ENCODE data around the gene MTTP.

Gene MTTP

GRCh38 chr4:99637174-99637573 lies 62.5 kb downstream of the MTTP start:
- Histone ChIP-seq H3K27ac (ENCODE audit: low read depth, low read length) (no peak overlapping the region), H3K27me3 (ENCODE audit: insufficient read depth, low read length) (no peaks in the 10 kb centered on the region), H2BK120ac (ENCODE audit: insufficient read depth, low read length, poor library complexity) (no peak overlapping the region), H3K23ac (ENCODE audit: low read length) (no peak overlapping the region), H3K4ac (ENCODE audit: low read depth, low read length) (no peak overlapping the region), H3K4me1 (ENCODE audit: control insufficient read depth in 1 of 2, insufficient read depth in 2 of 2, low read length in 2 of 2) (no peaks in the 10 kb centered on the region), H3K79me2 (ENCODE audit: control insufficient read depth, insufficient read depth, low read length, poor library complexity) (no peaks in the 10 kb centered on the region), H2BK12ac (ENCODE audit: low read length) (no peak overlapping the region), H2BK5ac (ENCODE audit: low read depth, low read length, poor library complexity) (no peak overlapping the region), H3K14ac (ENCODE audit: low read length) (no peak overlapping the region), H2AFZ (ENCODE audit: insufficient read depth, low read length, poor library complexity) (no peak overlapping the region), H3K4me2 (ENCODE audit: low read length) (no peak overlapping the region), H4K8ac (ENCODE audit: low read depth, low read length) (no peak overlapping the region), H3K9me3 (ENCODE audit: insufficient read depth, low read depth, low read length) (no peaks in the 10 kb centered on the region), H4K91ac (ENCODE audit: low read depth, low read length) (no peak overlapping the region), H4K12ac (ENCODE audit: low read depth, low read length) (no peak overlapping the region), H3K79me1 (ENCODE audit: low read length) (no peaks in the 10 kb centered on the region), H3K36me3 (ENCODE audit: control insufficient read depth in 1 of 2, insufficient read depth in 2 of 2, low read length in 2 of 2) (no peaks in the 10 kb centered on the region), H3K4me3 (ENCODE audit: low read depth, low read length) (no peak overlapping the region), H3K9ac (ENCODE audit: low read length) (no peak overlapping the region), H2AK5ac (ENCODE audit: low read length) (no peak overlapping the region), H3K18ac (ENCODE audit: low read length) (no peak overlapping the region)
- no CpG with 5 or more reads among the region's 5 CpGs for WGBS (ENCODE audit: extremely low coverage, insufficient coverage, insufficient read length)
- no peak for DNase-seq

GRCh38 chr4:99640676-99641075 lies 66.1 kb downstream of the MTTP start:
- no CpG with 5 or more reads among the region's 2 CpGs for WGBS (ENCODE audit: extremely low coverage, insufficient coverage, insufficient read length)
- no peaks in the 10 kb centered on the region for H3K36me3 ChIP-seq (ENCODE audit: control insufficient read depth in 1 of 2, insufficient read depth in 2 of 2, low read length in 2 of 2)
- no peaks in the 10 kb centered on the region for H3K27me3 ChIP-seq (ENCODE audit: insufficient read depth, low read length)
- no peaks in the 10 kb centered on the region for H3K4me1 ChIP-seq (ENCODE audit: control insufficient read depth in 1 of 2, insufficient read depth in 2 of 2, low read length in 2 of 2)
- no peak overlapping the region for H3K27ac ChIP-seq (ENCODE audit: low read depth, low read length)
- H3K4me2 ChIP-seq (ENCODE audit: low read length) = no peak overlapping the region
- H2AFZ ChIP-seq (ENCODE audit: insufficient read depth, low read length, poor library complexity) = no peak overlapping the region
- H3K4ac ChIP-seq (ENCODE audit: low read depth, low read length) = no peak overlapping the region
- no peak overlapping the region for H4K12ac ChIP-seq (ENCODE audit: low read depth, low read length)
- no peak for DNase-seq
- H3K18ac ChIP-seq (ENCODE audit: low read length) = no peak overlapping the region
- no peak overlapping the region for H3K23ac ChIP-seq (ENCODE audit: low read length)
- H3K4me3 ChIP-seq (ENCODE audit: low read depth, low read length) = no peak overlapping the region
- H2BK120ac ChIP-seq (ENCODE audit: insufficient read depth, low read length, poor library complexity) = no peak overlapping the region
- H3K9ac ChIP-seq (ENCODE audit: low read length) = no peak overlapping the region
- no peaks in the 10 kb centered on the region for H3K9me3 ChIP-seq (ENCODE audit: insufficient read depth, low read depth, low read length)
- H2BK12ac ChIP-seq (ENCODE audit: low read length) = no peak overlapping the region
- H2AK5ac ChIP-seq (ENCODE audit: low read length) = no peak overlapping the region
- no peak overlapping the region for H4K8ac ChIP-seq (ENCODE audit: low read depth, low read length)
- H2BK5ac ChIP-seq (ENCODE audit: low read depth, low read length, poor library complexity) = no peak overlapping the region
- no peak overlapping the region for H3K14ac ChIP-seq (ENCODE audit: low read length)
- no peak overlapping the region for H4K91ac ChIP-seq (ENCODE audit: low read depth, low read length)
- H3K79me1 ChIP-seq (ENCODE audit: low read length) = no peaks in the 10 kb centered on the region
- H3K79me2 ChIP-seq (ENCODE audit: control insufficient read depth, insufficient read depth, low read length, poor library complexity) = no peaks in the 10 kb centered on the region

DNA sequence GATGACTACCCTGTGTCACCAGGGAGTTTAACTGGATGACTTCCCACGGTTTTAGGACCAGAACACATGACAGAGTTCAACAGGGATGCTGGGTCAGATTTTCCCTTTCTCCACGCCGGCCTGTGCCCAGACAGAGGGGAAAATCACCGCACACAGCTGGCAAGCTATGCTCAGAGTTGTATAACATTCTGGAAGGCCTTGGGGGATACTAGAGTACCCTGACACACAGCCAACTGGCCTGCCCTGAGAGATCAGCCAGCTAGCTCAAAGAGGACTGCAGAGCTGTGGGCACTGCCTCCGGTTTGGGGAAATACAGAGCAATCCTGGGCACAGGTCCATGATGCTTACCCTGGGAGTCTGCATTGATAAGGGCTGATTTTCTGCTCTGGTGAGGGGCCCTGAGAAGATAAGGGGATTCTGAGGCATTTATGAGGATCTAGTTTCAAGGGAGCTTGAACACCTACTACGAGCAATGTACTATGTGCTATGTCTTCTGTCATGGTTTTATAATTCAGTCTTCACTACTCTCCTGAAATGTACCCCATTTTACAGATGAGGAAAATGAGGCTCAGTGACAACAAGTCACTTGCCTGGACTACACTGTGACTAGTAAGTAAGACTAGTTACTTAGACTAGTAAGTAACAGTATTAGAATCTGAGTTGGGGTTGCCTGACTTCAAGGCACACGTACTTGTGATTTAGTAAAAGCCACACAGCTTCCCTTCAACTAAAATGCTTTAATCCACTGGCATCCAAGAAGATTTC lies 68.3 kb downstream of the MTTP start:
- Histone ChIP-seq H2AFZ (ENCODE audit: insufficient read depth, low read length, poor library complexity) (no peak overlapping the region), H4K12ac (ENCODE audit: low read depth, low read length) (no peak overlapping the region), H3K27ac (ENCODE audit: low read depth, low read length) (no peak overlapping the region), H4K91ac (ENCODE audit: low read depth, low read length) (no peak overlapping the region), H3K4ac (ENCODE audit: low read depth, low read length) (no peak overlapping the region), H3K18ac (ENCODE audit: low read length) (no peak overlapping the region), H2BK120ac (ENCODE audit: insufficient read depth, low read length, poor library complexity) (no peak overlapping the region), H3K27me3 (ENCODE audit: insufficient read depth, low read length) (no peaks in the 10 kb centered on the region), H2BK5ac (ENCODE audit: low read depth, low read length, poor library complexity) (no peak overlapping the region), H3K9me3 (ENCODE audit: insufficient read depth, low read depth, low read length) (no peaks in the 10 kb centered on the region), H2AK5ac (ENCODE audit: low read length) (no peak overlapping the region), H3K14ac (ENCODE audit: low read length) (no peak overlapping the region), H2BK12ac (ENCODE audit: low read length) (no peak overlapping the region), H3K79me2 (ENCODE audit: control insufficient read depth, insufficient read depth, low read length, poor library complexity) (no peaks in the 10 kb centered on the region), H3K4me2 (ENCODE audit: low read length) (no peak overlapping the region), H3K4me1 (ENCODE audit: control insufficient read depth in 1 of 2, insufficient read depth in 2 of 2, low read length in 2 of 2) (no peaks in the 10 kb centered on the region), H4K8ac (ENCODE audit: low read depth, low read length) (no peak overlapping the region), H3K9ac (ENCODE audit: low read length) (no peak overlapping the region), H3K4me3 (ENCODE audit: low read depth, low read length) (no peak overlapping the region), H3K79me1 (ENCODE audit: low read length) (no peaks in the 10 kb centered on the region), H3K23ac (ENCODE audit: low read length) (no peak overlapping the region), H3K36me3 (ENCODE audit: control insufficient read depth in 1 of 2, insufficient read depth in 2 of 2, low read length in 2 of 2) (no peaks in the 10 kb centered on the region)
- WGBS (ENCODE audit: extremely low coverage, insufficient coverage, insufficient read length) = no CpG with 5 or more reads among the region's 7 CpGs
- no peak for DNase-seq

DNA sequence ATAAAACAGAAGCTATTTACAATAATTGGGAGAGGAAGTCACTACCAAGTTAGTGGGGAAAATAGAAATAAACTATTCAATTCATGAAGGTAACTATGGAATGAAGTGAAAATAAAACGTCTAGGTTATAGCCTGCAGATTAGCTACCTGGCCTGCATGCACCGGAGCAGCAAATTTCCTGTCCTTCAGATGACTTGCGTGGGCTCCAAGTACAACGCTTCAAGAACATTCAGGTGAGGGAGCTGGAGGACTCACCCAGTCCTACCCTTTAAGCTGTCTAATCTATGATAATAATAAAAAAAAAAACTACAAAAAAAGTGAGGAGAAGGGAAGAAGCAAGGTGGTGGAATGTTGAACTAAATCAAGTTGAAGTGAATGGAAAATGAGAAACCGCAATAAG lies 69.8 kb downstream of the MTTP start:
- H3K4me1 ChIP-seq (ENCODE audit: control insufficient read depth in 1 of 2, insufficient read depth in 2 of 2, low read length in 2 of 2) = no peaks in the 10 kb centered on the region
- no peak overlapping the region for H3K27ac ChIP-seq (ENCODE audit: low read depth, low read length)
- no peak overlapping the region for H3K23ac ChIP-seq (ENCODE audit: low read length)
- no peaks in the 10 kb centered on the region for H3K79me1 ChIP-seq (ENCODE audit: low read length)
- H2BK120ac ChIP-seq (ENCODE audit: insufficient read depth, low read length, poor library complexity) = no peak overlapping the region
- no peak overlapping the region for H3K4me2 ChIP-seq (ENCODE audit: low read length)
- DNase-seq = no peak
- H4K91ac ChIP-seq (ENCODE audit: low read depth, low read length) = no peak overlapping the region
- no peak overlapping the region for H2AFZ ChIP-seq (ENCODE audit: insufficient read depth, low read length, poor library complexity)
- no peak overlapping the region for H2BK5ac ChIP-seq (ENCODE audit: low read depth, low read length, poor library complexity)
- H2AK5ac ChIP-seq (ENCODE audit: low read length) = no peak overlapping the region
- no peak overlapping the region for H3K4ac ChIP-seq (ENCODE audit: low read depth, low read length)
- no peak overlapping the region for H3K18ac ChIP-seq (ENCODE audit: low read length)
- H3K14ac ChIP-seq (ENCODE audit: low read length) = no peak overlapping the region
- H4K12ac ChIP-seq (ENCODE audit: low read depth, low read length) = no peak overlapping the region
- H2BK12ac ChIP-seq (ENCODE audit: low read length) = no peak overlapping the region
- H3K27me3 ChIP-seq (ENCODE audit: insufficient read depth, low read length) = no peaks in the 10 kb centered on the region
- no peaks in the 10 kb centered on the region for H3K9me3 ChIP-seq (ENCODE audit: insufficient read depth, low read depth, low read length)
- no peaks in the 10 kb centered on the region for H3K79me2 ChIP-seq (ENCODE audit: control insufficient read depth, insufficient read depth, low read length, poor library complexity)
- H4K8ac ChIP-seq (ENCODE audit: low read depth, low read length) = no peak overlapping the region
- H3K9ac ChIP-seq (ENCODE audit: low read length) = no peak overlapping the region
- WGBS (ENCODE audit: extremely low coverage, insufficient coverage, insufficient read length) = no CpG with 5 or more reads among the region's 5 CpGs
- no peak overlapping the region for H3K4me3 ChIP-seq (ENCODE audit: low read depth, low read length)
- H3K36me3 ChIP-seq (ENCODE audit: control insufficient read depth in 1 of 2, insufficient read depth in 2 of 2, low read length in 2 of 2) = no peaks in the 10 kb centered on the region
